K562 (cell line): Measurements from ENCODE around the gene SMC4. TPM values are rescaled to one million over a fixed set of nuclear protein-coding genes. Genes with fewer than 3 reads are reported as not detected.

Experiments used
- ATAC-seq: fragments of 200-7000 bp; cut with Tn5 transposase; 3 replicates; pipeline ENCODE4 v1.9.1; 2020; ENCODE audit warnings: moderate library complexity
- BruUV-seq: library from RNA; stranded (reverse); fragments of 400-500 nt; replicated peaks from 2 replicates; lab custom pipeline; 2021; lab: Mats Ljungman, UMichigan
- CTCF ChIA-PET: fragments of 300-600 bp; formaldehyde crosslinking; extraction: SDS; loops from one replicate; lab custom pipeline; 2021; ENCODE audit warnings: low intra/inter-chr PET ratio; lab: Yijun Ruan, JAX
- POLR2A ChIA-PET: fragments of 300-600, 350-650 bp; sonication (Branson Sonifier 250); formaldehyde crosslinking; extraction: SDS; loops from one replicate; lab custom pipeline; 2021; ENCODE audit warnings: antibody characterized with exemption, inconsistent platforms; lab: Yijun Ruan, JAX
- DNase-seq, 4 experiments: peaks; one replicate each; pipeline versions ENCODE4 v3.0.0 to v3.0.0-alpha.2; 2011 to 2018; ENCODE audit warnings: low spot score in 3 of 4, mixed read lengths in 3 of 4; ENCODE audit errors: extremely low read depth in 1 of 4
- FAIRE-seq: peaks from 2 replicates; lab custom pipeline; 2011; peaks lifted over from hg19 to GRCh38; lab: Jason Lieb, UNC
- H2AFZ ChIP-seq: 2 replicates; pipeline ENCODE4 v1.6.0; 2011; ENCODE audit warnings: low read depth, low read length, control low read depth, inconsistent platforms
- H3K27ac ChIP-seq: fragments of 200-600 bp; 3 replicates; pipeline ENCODE4 v1.8.0; 2011; ENCODE audit warnings: low read depth, mild to moderate bottlenecking, control low read depth, inconsistent platforms, low read length, moderate library complexity, mixed read lengths; ENCODE audit errors: extremely low read depth
- H3K27me3 ChIP-seq, 2 experiments: fragments of 300-600 bp in 1 of 2; 2 replicates in 1 of 2; 3 replicates in 1 of 2; pipeline versions ENCODE4 v1.6.0 to v1.8.0; 2011; ENCODE audit warnings: inconsistent platforms in 2 of 2, low read length in 2 of 2, mild to moderate bottlenecking in 1 of 2, mixed read lengths in 1 of 2, moderate library complexity in 1 of 2; ENCODE audit not compliant: control insufficient read depth in 2 of 2, insufficient read depth in 2 of 2
- H3K36me3 ChIP-seq: fragments of 300-600 bp; 3 replicates; pipeline ENCODE4 v1.8.0; 2011; ENCODE audit warnings: mild to moderate bottlenecking, low read length, inconsistent platforms; ENCODE audit not compliant: control insufficient read depth, insufficient read depth
- H3K4me1 ChIP-seq, 2 experiments: fragments of 200-600 bp in 1 of 2; replicated peaks in 1 of 2; 2 replicates in 1 of 2; 3 replicates in 1 of 2; pipeline versions ENCODE4 v1.5.1 to v1.8.0; 2011; ENCODE audit warnings: inconsistent platforms in 2 of 2, low read length in 2 of 2, mild to moderate bottlenecking in 1 of 2, mixed read lengths in 1 of 2, moderate library complexity in 1 of 2; ENCODE audit not compliant: control insufficient read depth in 2 of 2, insufficient read depth in 2 of 2
- H3K4me2 ChIP-seq: 2 replicates; pipeline ENCODE4 v1.6.1; 2011; ENCODE audit warnings: low read length, control low read depth, inconsistent platforms, mixed read lengths; ENCODE audit not compliant: insufficient read depth
- H3K4me3 ChIP-seq: fragments of 200-600 bp; sonication (generic), shearing (Covaris generic); 2 replicates; pipeline ENCODE4 v1.5.1; 2016; ENCODE audit warnings: control low read depth, inconsistent platforms
- H3K79me2 ChIP-seq: fragments of 200-600 bp; 3 replicates; pipeline ENCODE4 v1.8.0; 2011; ENCODE audit warnings: low read length, inconsistent platforms; ENCODE audit not compliant: control insufficient read depth, insufficient read depth
- H3K9ac ChIP-seq, 2 experiments: 2 replicates each; pipeline versions ENCODE4 v1.6.0 to v1.6.1; 2011; ENCODE audit warnings: low read depth in 2 of 2, low read length in 2 of 2, control low read depth in 1 of 2, inconsistent platforms in 1 of 2, mild to moderate bottlenecking in 1 of 2, mixed read lengths in 1 of 2; ENCODE audit not compliant: insufficient read depth in 1 of 2
- H3K9me1 ChIP-seq: one replicate; pipeline ENCODE4 v1.6.0; 2011; ENCODE audit warnings: inconsistent platforms, mild to moderate bottlenecking, low read length, moderate library complexity; ENCODE audit not compliant: control insufficient read depth, insufficient read depth
- H3K9me3 ChIP-seq: replicated peaks from 2 replicates; pipeline ENCODE4 v1.5.1; 2011; ENCODE audit warnings: low read depth, low read length, inconsistent platforms; ENCODE audit not compliant: control insufficient read depth, insufficient read depth
- H4K20me1 ChIP-seq: replicated peaks from 2 replicates; pipeline ENCODE4 v1.6.1; 2011; ENCODE audit warnings: low read length, inconsistent platforms, mixed read lengths; ENCODE audit not compliant: control insufficient read depth, insufficient read depth
- DNMT1 ChIP-seq: fragments of 450-650 bp; IDR thresholded peaks from 2 replicates; pipeline ENCODE4 v1.6.1; 2016; ENCODE audit warnings: antibody characterized with exemption, mild to moderate bottlenecking
- EHMT2 ChIP-seq: fragments of 450-650 bp; IDR thresholded peaks from 2 replicates; pipeline ENCODE4 v1.6.1; 2018; ENCODE audit warnings: antibody characterized with exemption
- KAT2B ChIP-seq: IDR thresholded peaks from one replicate; pipeline ENCODE4 v1.6.1; 2012; ENCODE audit warnings: low read depth, mild to moderate bottlenecking, control low read depth, inconsistent platforms, low read length, moderate library complexity
- MTA1 ChIP-seq: fragments of 450-650 bp; IDR thresholded peaks from 2 replicates; pipeline ENCODE4 v1.6.1; 2017; ENCODE audit warnings: borderline replicate concordance
- PTTG1 ChIP-seq: fragments of 450-650 bp; IDR thresholded peaks from 2 replicates; pipeline ENCODE4 v1.6.1; 2016; ENCODE audit warnings: low read depth, mild to moderate bottlenecking, missing genetic modification characterization, missing compliant biosample characterization
- ZNF143 ChIP-seq: sonication (generic); formaldehyde crosslinking; IDR thresholded peaks from 2 replicates; pipeline ENCODE4 v1.9.0; 2022; ENCODE audit warnings: mild to moderate bottlenecking, missing genetic modification reagents
- ZNF408 ChIP-seq: fragments of 250-450 bp; sonication (Bioruptor Pico); IDR thresholded peaks from 2 replicates; pipeline ENCODE4 v1.4.0; 2020; ENCODE audit warnings: low read depth, mild to moderate bottlenecking, moderate library complexity
- WGBS: fragments of 100-300 bp; shearing (Covaris generic); methylation state at CpG from one replicate; pipeline ENCODE4 v1.1.6; 2016; ENCODE audit warnings: low coverage, mixed read lengths; ENCODE audit not compliant: insufficient coverage; ENCODE audit errors: missing lambda C conversion rate; 5-methylcytosine and 5-hydroxymethylcytosine counted together
- in situ Hi-C: fragments of 300-500 bp; cut with MboI; formaldehyde crosslinking; loops from 4 replicates; pipeline ENCODE4 v1.15.0; 2018; ENCODE audit warnings: inconsistent platforms, mixed read lengths
- intact Hi-C: fragments of 100-400 bp; cut with micrococcal nuclease; formaldehyde crosslinking; loops from 2 replicates; pipeline ENCODE4 v1.14.2; 2022
- polyA plus RNA-seq, 8 experiments: library from polyadenylated mRNA; depleted of rRNA in 4 of 8; stranded (reverse) in 5 of 8; unstranded in 3 of 8; fragments of >200 nt; fragmentation: Nextera tagmentation in 2 of 8; fragmentation: Illumina TruSeq in 1 of 8; extraction: Ambion mirVana in 2 of 8; extraction: Trizol in 1 of 8; gene quantifications; 2 replicates each; pipeline versions ENCODE4 v1.2.1 to v1.2.3, GENCODE V29; 2011 to 2014; ENCODE audit warnings: inconsistent platforms in 1 of 8, missing spikeins in 1 of 8
- total RNA-seq, 7 experiments: library from RNA; depleted of rRNA in 6 of 7; stranded (reverse); fragments of >200 nt in 6 of 7; fragmentation: Illumina TruSeq in 2 of 7; extraction: Trizol in 2 of 7; gene quantifications; 2 replicates each; pipeline versions ENCODE4 v1.2.1 to v1.2.3, GENCODE V29; 2011 to 2021; ENCODE audit warnings: low replicate concordance in 1 of 7
- TF ChIP-seq, protein P1 (sequence below): fragments of 250-450 bp; sonication (Bioruptor Pico); IDR thresholded peaks from 2 replicates; pipeline ENCODE4 v1.8.0; 2022; ENCODE audit warnings: moderate library complexity, mild to moderate bottlenecking, inconsistent platforms

Gene SMC4
- total and polyA plus RNA-seq, 9 of the 15 experiments (the other 6 are each of a cell fraction or from before 2014, with no cell fraction given): 87.9 to 347 (median 176) TPM

DNA sequence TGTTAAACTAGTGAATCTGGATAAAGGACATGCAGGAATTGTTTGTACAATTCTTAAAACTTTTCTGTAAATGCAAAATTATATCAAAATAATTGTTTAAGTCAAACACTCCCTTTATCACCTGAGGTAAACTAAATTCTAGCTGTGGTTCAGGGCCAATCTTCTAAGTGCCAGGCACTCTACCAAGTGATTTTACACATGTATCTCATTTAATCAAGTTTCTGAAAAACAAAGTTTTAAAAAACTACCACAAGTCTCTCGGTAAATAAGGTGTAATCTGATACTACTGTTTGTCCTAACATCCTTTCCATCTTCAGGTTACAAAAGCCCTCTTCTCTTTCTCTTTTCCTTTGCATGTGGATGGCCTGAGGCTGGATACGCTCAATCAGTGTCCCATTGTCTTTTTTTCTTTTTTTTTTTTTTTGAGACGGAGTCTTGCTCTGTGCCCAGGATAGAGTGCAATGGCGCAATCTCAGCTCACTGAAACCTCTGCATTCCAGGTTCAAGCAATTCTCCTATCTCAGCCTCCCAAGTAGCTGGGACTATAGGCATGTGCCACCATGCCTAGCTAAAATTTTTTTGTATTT, 19.7 kb upstream of the SMC4 start:
- Histone ChIP-seq H3K4me1 (no peaks in the 10 kb centered on the region; a peak in 1 of 5 replicates), H3K4me2 (no peak overlapping the region), H3K36me3 (no peaks in the 10 kb centered on the region), H3K9me1 (no peaks in the 10 kb centered on the region), H3K79me2 (no peaks in the 10 kb centered on the region), H4K20me1 (no peaks in the 10 kb centered on the region), H3K27ac (no peak overlapping the region), H3K4me3 (no peak overlapping the region), H3K9ac (no peak overlapping the region), H3K27me3 (no peaks in the 10 kb centered on the region), H3K9me3 (no peaks in the 10 kb centered on the region), H2AFZ (no peak overlapping the region)
- no peak for TF ChIP-seq ZNF143 (CRISPR knock-in tag)
- no peak for TF ChIP-seq EHMT2
- no peak for TF ChIP-seq KAT2B
- no peak for TF ChIP-seq PTTG1
- TF ChIP-seq, protein P1, sequence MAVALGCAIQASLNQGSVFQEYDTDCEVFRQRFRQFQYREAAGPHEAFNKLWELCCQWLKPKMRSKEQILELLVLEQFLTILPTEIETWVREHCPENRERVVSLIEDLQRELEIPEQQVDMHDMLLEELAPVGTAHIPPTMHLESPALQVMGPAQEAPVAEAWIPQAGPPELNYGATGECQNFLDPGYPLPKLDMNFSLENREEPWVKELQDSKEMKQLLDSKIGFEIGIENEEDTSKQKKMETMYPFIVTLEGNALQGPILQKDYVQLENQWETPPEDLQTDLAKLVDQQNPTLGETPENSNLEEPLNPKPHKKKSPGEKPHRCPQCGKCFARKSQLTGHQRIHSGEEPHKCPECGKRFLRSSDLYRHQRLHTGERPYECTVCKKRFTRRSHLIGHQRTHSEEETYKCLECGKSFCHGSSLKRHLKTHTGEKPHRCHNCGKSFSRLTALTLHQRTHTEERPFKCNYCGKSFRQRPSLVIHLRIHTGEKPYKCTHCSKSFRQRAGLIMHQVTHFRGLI (CRISPR knock-in tag): no peak
- no peak for TF ChIP-seq DNMT1
- no peak for TF ChIP-seq MTA1
- no peak for TF ChIP-seq ZNF408
- intact Hi-C loops: no loop called here
- no peak for DNase-seq
- ChIA-PET POLR2A (interaction anchor here (0.6 kb wide), 1 partner anchor 175 kb away, joined by 3 read pairs; no protein-coding TSS in a partner anchor), CTCF (no interaction called here)
- 58% methylated on average over 2 of the region's 4 CpGs for WGBS
- in situ Hi-C loops: no loop called here
- no peak for ATAC-seq
- BruUV-seq: no TSS peak
- FAIRE-seq: no peak
